HG03280 (cell line): Measurements from ENCODE around the gene S100A7A.
"Not testable (repeated sequence)": the region's sequence is repeated elsewhere in the genome, so short reads cannot be mapped to it uniquely, and the experiment has no call there.

Experiments used
- ATAC-seq: cut with Tn5 transposase; IDR thresholded peaks from one replicate; pipeline ENCODE4 v1.9.1; 2021; ENCODE audit warnings: mild to moderate bottlenecking, moderate library complexity; ENCODE audit not compliant: unreplicated experiment

Gene S100A7A

GRCh38 chr1:153448851-153449250 lies 32.5 kb downstream of the S100A7A start:
- ATAC-seq: not testable (repeated sequence)

GRCh38 chr1:153456396-153456795 lies 40.1 kb downstream of the S100A7A start:
- ATAC-seq: no peak

GRCh38 chr1:153459655-153460054 lies 43.3 kb downstream of the S100A7A start:
- ATAC-seq: no peak

GRCh38 chr1:153460551-153460950 lies 44.2 kb downstream of the S100A7A start, which contains the start of gene S100A7:
Gene S100A7, minus strand, starts transcription at chr1:153460651. Its CDS starts 1,638 bp downstream, at chr1:153459013.
- no peak for ATAC-seq

- not testable (repeated sequence) for ATAC-seq
These were observed 46.4 kb downstream of the S100A7A start for GRCh38 chr1:153462741-153463140.

- no peak for ATAC-seq
These were observed 49.7 kb downstream of the S100A7A start for GRCh38 chr1:153465811-153466636.

GRCh38 chr1:153466908-153467307 lies 50.6 kb downstream of the S100A7A start:
- no peak for ATAC-seq

GRCh38 chr1:153470707-153471106 lies 54.4 kb downstream of the S100A7A start:
- ATAC-seq: no peak
